Neutrophil (primary cell): ENCODE measurements around the gene TAF9B.
A peak's percentile ranks its signal among the peaks of the same experiment; 100 is the strongest.
"Not testable (repeated sequence)": the region's sequence is repeated elsewhere in the genome, so short reads cannot be mapped to it uniquely, and the experiment has no call there.

Experiments used
- H3K27ac ChIP-seq: fragments of 200-600 bp; sonication (generic); 2 replicates; pipeline ENCODE4 v1.5.1; 2016; ENCODE audit warnings: mild to moderate bottlenecking, moderate library complexity
- H3K27me3 ChIP-seq: fragments of 200-600 bp; sonication (generic); 2 replicates; pipeline ENCODE4 v1.6.0; 2016; ENCODE audit warnings: mild to moderate bottlenecking
- H3K36me3 ChIP-seq: fragments of 200-600 bp; sonication (generic); 2 replicates; pipeline ENCODE4 v1.5.1; 2017
- H3K4me1 ChIP-seq, 2 experiments: fragments of 200-600 bp in 1 of 2; sonication (generic) in 1 of 2; 1 replicate in 1 of 2; 2 replicates in 1 of 2; pipeline versions ENCODE4 v1.5.1 to v1.6.1; 2013 to 2016; ENCODE audit warnings: low read depth in 1 of 2, low read length in 1 of 2, mild to moderate bottlenecking in 1 of 2, moderate library complexity in 1 of 2; ENCODE audit not compliant: control insufficient read depth in 1 of 2, insufficient read depth in 1 of 2
- H3K4me3 ChIP-seq, 2 experiments: fragments of 200-600 bp in 1 of 2; sonication (generic) in 1 of 2; 1 replicate in 1 of 2; 2 replicates in 1 of 2; pipeline ENCODE4 v1.5.1; 2013 to 2016; ENCODE audit warnings: low read depth in 1 of 2, low read length in 1 of 2, mild to moderate bottlenecking in 1 of 2, moderate library complexity in 1 of 2
- H3K9me3 ChIP-seq: fragments of 200-600 bp; sonication (generic); 2 replicates; pipeline ENCODE4 v1.5.1; 2016
- TF ChIP-seq, protein P1 (sequence below): fragments of 200-600 bp; sonication (generic); IDR thresholded peaks from 2 replicates; pipeline ENCODE4 v1.5.1; 2016; ENCODE audit warnings: antibody characterized with exemption

The TAF9B gene

DNA sequence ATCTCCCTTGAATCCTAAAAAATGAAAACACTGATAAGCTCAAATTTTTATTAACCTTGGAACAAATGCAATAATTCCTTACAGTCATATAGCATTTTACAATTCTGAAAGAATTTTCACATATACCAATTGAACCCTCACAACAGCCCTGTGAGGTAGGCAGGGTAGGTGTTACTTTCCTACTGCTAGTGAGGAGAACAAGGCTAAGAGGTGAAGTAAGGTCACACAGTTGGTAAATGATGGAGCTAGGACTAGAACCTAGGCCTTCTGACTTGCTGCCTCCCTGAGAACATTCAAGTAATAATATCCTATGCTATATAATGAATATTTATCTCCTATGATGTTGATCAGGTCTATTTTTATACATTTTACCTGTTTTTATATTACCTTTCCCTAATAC lies 9.7 kb downstream of the TAF9B start:
- H3K9me3 ChIP-seq = no peaks in the 10 kb centered on the region

DNA sequence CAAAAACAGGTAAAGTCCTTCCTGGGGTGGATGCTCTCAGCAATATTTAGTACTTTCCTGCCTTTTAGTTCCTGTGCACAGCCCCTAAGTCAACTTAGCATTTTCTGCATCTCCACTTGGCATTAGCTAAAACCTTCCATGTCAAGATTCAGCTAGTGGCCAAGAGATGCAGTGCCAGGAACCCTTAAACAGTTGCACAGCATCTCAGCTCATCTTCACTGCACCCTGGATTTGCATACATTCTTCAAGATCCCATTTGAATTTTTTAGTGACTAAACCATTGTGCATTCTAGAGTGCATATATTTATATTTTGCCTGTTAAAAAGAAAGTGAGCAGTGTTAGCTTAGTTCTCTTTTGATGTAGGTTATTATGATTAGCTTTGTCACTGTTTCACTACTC lies 13.7 kb downstream of the TAF9B start:
- H3K27ac ChIP-seq, H3K4me3 ChIP-seq, H3K27me3 ChIP-seq, H3K4me1 ChIP-seq, H3K9me3 ChIP-seq: not testable (repeated sequence)
- peaks cover 97% of the 10 kb centered on the region for H3K36me3 ChIP-seq

More for the DNA sequence above, 9.7 kb downstream of the TAF9B start:
- Histone ChIP-seq H3K27ac (no peak overlapping the region), H3K36me3 (peaks cover 66% of the 10 kb centered on the region), H3K4me1 (no peaks in the 10 kb centered on the region), H3K4me3 (no peak overlapping the region), H3K27me3 (no peaks in the 10 kb centered on the region)
- TF ChIP-seq, protein P1, sequence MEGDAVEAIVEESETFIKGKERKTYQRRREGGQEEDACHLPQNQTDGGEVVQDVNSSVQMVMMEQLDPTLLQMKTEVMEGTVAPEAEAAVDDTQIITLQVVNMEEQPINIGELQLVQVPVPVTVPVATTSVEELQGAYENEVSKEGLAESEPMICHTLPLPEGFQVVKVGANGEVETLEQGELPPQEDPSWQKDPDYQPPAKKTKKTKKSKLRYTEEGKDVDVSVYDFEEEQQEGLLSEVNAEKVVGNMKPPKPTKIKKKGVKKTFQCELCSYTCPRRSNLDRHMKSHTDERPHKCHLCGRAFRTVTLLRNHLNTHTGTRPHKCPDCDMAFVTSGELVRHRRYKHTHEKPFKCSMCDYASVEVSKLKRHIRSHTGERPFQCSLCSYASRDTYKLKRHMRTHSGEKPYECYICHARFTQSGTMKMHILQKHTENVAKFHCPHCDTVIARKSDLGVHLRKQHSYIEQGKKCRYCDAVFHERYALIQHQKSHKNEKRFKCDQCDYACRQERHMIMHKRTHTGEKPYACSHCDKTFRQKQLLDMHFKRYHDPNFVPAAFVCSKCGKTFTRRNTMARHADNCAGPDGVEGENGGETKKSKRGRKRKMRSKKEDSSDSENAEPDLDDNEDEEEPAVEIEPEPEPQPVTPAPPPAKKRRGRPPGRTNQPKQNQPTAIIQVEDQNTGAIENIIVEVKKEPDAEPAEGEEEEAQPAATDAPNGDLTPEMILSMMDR = no peak

DNA sequence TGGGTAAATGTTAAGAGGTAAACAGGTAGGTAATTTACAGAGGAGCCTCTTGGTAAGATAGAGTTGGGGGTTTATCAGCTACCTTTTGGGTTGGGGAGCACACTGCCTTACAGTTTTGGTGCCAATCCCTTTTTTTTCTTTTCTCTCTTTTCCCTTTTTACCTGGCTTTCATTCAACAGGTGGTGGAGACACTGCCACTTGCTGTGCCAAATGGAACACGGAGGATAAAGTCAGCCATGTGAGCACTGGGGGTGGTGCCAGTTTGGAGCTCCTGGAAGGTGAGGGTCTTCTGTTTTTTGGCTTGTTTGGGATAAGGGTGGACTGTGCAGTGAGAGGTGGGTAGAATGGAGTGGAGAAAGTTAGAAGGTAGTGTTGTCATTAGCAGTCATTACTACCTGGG lies 14.3 kb downstream of the TAF9B start:
- Histone ChIP-seq H3K27ac (no peak overlapping the region), H3K36me3 (peaks cover 99% of the 10 kb centered on the region), H3K4me3 (no peak overlapping the region), H3K4me1 (no peaks in the 10 kb centered on the region), H3K9me3 (no peaks in the 10 kb centered on the region), H3K27me3 (no peaks in the 10 kb centered on the region)
- TF ChIP-seq, protein P1 = no peak

DNA sequence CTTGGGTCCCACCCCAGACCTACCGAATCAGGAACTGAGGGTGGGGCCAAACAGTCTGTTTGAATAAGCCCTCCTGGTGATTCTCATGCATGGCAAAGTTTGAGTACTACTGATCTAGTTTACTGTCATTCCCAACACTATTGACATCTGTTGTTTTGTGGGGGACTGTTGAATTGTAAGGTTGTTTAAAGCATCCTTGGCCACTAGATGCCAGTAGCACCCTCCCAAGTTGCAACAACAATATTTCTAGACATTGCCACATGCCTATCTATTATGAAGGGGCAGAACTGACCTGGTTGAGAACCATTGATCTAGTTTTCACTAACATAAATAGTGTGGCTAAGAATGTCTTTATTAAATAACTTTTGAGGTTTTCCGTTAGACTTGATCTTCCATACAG lies 15.1 kb downstream of the TAF9B start:
- Histone ChIP-seq H3K4me3 (no peak overlapping the region), H3K36me3 (peaks cover 99% of the 10 kb centered on the region), H3K4me1 (no peaks in the 10 kb centered on the region), H3K27ac (no peak overlapping the region), H3K9me3 (no peaks in the 10 kb centered on the region), H3K27me3 (no peaks in the 10 kb centered on the region)
- TF ChIP-seq, protein P1 = no peak

DNA sequence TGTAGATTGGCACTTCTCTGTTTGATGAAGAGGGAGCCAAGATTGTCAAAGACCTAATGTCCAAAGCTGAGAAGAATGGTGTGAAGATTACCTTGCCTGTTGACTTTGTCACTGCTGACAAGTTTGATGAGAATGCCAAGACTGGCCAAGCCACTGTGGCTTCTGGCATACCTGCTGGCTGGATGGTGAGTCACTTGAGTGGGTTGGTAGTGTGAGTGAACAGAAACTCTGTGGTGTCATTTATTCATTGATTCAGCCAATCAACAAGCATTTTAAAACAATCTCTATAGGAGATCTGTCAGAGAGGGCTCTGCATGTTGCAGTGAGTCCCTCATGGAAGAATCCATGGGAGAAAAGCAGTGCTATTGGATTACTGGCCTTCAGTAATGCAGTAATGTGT lies 16.3 kb downstream of the TAF9B start:
- no peaks in the 10 kb centered on the region for H3K27me3 ChIP-seq
- no peaks in the 10 kb centered on the region for H3K9me3 ChIP-seq
- peaks cover 99% of the 10 kb centered on the region for H3K36me3 ChIP-seq
- no peaks in the 10 kb centered on the region for H3K4me1 ChIP-seq
- no peak overlapping the region for H3K27ac ChIP-seq
- TF ChIP-seq, protein P1 = no peak
- no peak overlapping the region for H3K4me3 ChIP-seq

DNA sequence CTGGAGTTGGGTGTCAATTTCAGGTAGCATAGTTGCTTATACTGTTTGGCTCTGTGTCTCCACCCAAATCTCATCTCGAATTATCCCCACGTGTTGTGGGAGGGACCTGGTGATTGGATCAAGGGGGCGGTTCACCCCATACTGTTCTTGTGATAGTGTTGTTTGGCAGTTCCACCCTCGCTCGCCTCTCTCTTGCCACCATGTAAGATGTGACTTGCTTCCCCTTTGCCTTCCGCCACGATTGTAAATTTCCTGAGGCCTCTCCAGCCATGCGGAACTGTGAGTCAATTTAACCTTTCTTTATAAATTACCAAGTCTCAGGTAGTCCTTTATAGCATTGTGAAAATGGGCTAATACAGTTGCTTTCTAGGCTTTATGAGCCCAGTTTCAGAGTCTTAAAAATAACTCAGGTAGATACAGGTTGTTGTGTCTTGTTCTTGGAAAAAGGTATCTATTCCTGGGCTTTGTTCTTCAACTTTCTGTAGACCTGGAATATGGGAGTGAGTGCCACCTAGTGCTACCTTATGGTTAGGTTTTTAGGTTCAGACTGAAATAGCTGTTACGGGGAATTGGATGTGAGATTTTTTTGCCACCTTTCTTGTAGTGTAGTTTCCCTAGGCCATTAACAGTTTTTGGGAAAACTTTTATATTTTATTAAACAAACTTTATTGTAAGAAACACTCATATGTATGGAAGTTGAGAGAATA lies 19.8 kb downstream of the TAF9B start:
- peaks cover 99% of the 10 kb centered on the region for H3K36me3 ChIP-seq
- TF ChIP-seq, protein P1 = no peak
- H3K4me1 ChIP-seq = peaks cover 4 to 6% of the 10 kb centered on the region in 2 experiments
- H3K27ac ChIP-seq = peak overlapping the region; percentile 58
- no peak overlapping the region for H3K4me3 ChIP-seq
- no peaks in the 10 kb centered on the region for H3K9me3 ChIP-seq
- no peaks in the 10 kb centered on the region for H3K27me3 ChIP-seq
